Fibroblast of skin of back (primary cell): Measurements from ENCODE around the gene DOCK3. TPM values are rescaled to one million over a fixed set of nuclear protein-coding genes. Genes with fewer than 3 reads are reported as not detected.
A peak's percentile ranks its signal among the peaks of the same experiment; 100 is the strongest.

Experiments used
- DNase-seq: peaks from one replicate; pipeline ENCODE4 v3.0.0-alpha.2; 2013
- polyA plus RNA-seq, 2 experiments: library from polyadenylated mRNA; unstranded; fragments of 120-200 nt; gene quantifications; one replicate each; pipeline ENCODE4 v1.2.1, GENCODE V29; 2013; ENCODE audit not compliant: insufficient read length in 2 of 2

Gene DOCK3, protein sequence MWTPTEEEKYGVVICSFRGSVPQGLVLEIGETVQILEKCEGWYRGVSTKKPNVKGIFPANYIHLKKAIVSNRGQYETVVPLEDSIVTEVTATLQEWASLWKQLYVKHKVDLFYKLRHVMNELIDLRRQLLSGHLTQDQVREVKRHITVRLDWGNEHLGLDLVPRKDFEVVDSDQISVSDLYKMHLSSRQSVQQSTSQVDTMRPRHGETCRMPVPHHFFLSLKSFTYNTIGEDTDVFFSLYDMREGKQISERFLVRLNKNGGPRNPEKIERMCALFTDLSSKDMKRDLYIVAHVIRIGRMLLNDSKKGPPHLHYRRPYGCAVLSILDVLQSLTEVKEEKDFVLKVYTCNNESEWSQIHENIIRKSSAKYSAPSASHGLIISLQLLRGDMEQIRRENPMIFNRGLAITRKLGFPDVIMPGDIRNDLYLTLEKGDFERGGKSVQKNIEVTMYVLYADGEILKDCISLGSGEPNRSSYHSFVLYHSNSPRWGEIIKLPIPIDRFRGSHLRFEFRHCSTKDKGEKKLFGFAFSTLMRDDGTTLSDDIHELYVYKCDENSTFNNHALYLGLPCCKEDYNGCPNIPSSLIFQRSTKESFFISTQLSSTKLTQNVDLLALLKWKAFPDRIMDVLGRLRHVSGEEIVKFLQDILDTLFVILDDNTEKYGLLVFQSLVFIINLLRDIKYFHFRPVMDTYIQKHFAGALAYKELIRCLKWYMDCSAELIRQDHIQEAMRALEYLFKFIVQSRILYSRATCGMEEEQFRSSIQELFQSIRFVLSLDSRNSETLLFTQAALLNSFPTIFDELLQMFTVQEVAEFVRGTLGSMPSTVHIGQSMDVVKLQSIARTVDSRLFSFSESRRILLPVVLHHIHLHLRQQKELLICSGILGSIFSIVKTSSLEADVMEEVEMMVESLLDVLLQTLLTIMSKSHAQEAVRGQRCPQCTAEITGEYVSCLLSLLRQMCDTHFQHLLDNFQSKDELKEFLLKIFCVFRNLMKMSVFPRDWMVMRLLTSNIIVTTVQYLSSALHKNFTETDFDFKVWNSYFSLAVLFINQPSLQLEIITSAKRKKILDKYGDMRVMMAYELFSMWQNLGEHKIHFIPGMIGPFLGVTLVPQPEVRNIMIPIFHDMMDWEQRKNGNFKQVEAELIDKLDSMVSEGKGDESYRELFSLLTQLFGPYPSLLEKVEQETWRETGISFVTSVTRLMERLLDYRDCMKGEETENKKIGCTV (N-terminal part only)
- 0.28 TPM for polyA plus RNA-seq (2013, experiment 1 of 2; ENCODE audit: insufficient read length)
- polyA plus RNA-seq (2013, experiment 2 of 2; ENCODE audit: insufficient read length): 0.17 TPM

DNA sequence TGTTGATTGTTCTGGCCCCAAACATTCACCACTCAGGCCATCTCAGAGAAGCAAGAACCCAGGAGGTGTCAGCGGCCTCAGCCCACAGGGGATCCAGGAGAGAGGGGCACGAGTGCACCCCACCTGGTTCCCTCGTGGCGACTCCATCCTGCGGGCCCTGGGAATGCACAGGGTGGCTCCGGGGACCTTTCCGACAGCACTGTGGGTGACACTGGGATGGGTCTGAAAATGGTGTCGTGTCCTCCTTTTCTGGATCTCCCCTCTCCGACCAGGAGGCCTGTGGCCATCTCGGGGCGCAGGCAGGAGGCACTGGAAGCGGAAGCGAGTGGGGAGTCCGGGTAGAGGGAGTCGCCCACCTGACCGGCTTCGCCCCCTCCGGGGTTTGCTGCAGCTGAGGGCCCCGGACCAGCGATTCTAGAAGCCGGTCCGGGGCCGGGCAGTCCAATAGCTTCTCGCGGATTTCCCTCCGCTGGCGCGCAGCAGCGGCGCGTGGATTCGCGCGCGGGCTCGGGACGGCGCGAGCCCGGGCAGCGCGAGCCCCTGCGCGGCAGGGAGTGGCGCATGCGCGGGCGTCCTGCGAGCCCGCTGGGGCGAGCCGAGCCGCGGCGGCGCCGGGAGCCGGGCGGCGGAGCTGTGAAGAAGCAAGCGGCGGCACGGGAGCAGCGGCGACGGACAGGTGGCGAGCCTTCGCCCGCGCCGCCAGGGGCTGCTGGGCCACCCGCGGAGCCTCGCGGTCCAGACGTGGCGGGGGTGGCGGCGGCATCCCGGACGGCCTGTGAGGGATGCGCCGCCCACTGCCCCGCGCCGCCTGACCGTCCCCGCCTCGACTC is at the start of gene DOCK3:
Gene DOCK3 (plus strand): TSS at position 579 of the 830 bp plus-strand sequence. CDS start 337 bp downstream, outside the sequence.
- peak; percentile 44 for DNase-seq

DNA sequence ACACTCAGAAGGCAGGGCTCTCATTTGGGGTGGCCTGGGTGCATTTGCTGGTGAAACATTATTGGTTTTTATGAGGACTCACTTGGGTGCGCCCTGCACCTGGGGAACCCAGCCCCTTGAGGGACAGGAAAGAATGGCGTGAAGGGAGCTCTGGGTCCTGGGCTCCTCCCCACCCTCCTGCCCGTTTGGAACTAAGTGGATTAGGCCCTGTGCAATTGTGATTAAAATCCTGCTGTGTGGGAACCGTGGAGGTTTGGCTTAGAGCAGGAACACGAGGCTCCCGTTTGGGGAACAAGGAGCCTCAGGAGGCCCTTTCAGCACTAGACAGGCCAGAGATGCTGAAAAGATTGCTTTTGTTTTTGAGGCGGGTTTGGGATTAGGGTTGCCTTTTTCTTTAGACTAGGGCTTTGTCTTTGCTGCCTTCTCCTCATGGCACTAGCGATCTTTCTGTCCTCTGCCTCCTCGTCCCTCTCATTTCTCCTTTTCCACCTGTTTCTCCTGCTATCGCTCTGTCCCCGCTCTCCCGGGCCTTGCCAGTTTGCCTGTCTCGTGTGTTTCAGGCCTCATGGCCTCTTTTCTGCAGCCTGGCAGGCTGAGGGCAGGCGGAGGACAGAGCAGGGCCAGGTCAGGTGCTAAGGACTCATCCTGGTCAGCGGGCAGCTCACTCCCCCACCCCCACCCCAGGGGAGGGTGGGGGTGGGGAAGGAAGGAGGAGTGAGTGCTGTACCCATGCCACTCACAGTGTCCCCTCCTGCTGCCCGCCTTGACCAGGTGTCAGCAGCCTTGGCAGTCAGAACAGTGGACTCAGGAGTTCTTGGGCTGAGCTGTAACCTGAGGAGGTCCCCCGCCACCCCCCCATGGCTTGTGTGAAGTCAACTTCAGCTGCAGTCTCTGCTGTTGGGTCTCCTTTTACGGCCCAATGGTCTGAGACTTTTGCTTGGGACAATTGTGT is 49.2 kb upstream of the DOCK3 start:
- DNase-seq: no peak

DNA sequence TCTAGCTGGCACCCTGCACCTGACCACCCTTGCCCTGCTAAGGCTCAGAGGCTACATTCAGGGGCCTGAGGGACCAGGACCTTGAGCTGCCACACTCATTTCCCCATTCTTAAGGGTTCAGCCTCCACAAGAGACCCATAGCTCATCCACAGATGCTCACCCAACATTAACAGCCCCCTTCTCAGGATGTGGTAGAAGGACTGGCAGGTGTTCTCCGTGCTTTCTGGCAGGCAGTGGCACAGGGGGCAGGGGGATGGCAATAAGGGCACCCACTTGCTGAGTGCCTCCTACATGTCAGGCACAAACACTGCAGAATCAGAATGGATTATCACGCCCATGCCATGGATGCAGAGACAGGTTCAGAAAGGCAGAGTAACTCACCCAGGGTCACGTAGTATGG is 48.3 kb upstream of the DOCK3 start:
- DNase-seq: no peak

DNA sequence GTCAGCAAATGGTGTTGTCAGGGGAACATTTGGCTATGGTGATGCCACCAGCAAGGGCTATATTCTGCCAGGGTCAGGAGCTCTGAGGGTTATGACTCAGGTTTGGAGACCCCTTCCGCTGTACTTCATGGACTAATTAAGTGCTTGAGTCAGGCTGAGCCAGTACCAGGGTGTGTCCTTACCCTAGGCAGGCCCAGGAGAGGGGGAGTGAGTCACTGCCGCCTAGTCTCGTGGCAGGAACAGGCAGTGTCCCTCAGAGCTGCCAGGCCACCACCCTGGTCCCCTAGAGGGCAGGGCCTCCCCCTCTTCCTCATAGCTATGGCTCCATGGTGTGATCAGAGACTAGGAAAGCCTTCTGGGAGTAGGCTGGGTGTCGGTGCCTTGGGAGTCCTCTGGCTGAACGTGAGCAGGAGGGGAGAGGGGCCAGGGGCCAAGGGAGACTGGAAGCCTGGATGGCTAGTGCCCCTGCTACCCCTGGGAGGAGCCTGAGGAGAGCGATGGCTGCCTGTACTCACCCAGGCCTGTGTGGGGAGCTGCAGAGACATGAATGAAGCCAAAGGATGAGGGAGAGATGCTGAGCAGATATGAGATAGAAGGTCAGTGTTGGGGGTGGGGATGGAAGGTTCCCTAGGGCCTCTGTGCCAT is 47.2 kb upstream of the DOCK3 start:
- DNase-seq: peak; percentile 91

DNA sequence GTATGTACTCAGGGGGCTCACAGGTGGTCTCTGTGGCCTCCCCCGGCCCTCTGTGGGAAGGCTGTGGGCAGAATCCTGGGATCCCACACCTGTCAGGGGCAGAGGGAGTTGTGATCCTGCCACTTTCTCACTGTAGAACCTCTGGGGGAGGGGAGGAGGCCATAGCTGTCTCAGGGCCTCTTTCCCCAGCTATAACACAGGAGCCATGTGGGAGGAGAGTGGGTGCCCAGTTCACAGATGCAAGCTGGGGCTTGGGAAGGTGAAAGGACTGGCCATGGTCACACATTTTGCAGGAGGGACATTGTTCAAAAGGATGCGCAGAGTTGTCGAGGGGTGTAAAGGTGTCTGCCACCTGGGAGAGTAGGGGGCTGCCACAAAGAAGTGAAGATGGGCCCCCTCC is 46.1 kb upstream of the DOCK3 start:
- no peak for DNase-seq

DNA sequence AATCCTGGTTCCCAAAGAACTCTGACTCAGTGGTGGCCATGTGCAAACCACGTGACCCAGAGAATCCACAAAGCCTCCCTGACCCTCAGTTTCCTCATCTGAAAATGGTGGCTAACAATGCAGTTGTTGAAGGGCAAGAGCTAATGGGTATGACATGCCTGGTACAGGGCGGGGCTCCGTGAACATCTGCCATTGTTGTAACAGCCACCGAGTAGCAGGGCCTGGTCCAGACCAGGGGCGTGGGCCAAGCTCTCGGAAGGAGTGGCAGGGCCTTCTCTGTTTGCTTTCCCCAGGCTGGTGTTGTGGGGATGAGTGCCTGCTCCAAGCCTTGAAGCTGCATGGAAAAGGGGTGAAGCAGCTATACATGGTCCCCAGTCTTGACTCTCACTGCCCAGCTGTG is 44.3 kb upstream of the DOCK3 start:
- no peak for DNase-seq

DNA sequence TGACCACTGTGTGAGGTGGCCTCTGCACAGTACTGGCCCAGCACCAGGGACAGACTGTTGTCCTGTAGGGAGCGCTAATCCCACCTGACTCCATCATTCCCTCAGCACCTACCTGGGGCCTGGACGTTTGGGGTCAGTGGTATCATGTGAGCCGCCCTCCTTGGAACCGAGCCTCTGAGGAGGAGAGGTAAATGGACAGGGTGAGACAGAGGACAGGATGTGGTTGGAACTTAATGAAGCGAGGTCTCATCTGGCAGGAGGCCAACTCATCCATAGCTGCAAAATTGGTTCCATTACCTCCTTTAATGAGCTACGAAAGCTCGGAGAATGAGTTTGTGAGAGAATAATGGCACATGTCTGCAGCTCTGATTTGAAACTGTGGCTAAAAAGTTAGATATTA is 43.9 kb upstream of the DOCK3 start:
- DNase-seq: no peak

DNA sequence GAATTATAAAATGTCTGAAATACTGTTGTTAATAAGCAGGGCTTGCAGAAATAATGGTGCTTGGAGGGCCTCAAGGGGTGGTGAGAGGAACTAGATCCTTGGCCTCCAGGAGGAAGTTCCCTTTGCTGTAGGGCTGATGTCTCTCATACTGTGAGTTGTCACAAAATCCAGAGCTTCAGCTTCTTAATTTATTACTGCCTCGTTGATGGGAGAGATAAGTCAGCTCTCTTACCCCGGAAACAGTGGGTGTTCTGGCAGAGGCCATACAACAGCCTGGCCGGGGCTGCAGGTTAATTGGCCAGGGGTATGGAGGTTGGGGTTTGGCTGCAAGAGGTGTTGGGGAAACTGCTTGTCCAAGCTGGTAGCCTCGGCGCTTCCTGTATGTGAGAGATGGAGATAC is 42.3 kb upstream of the DOCK3 start:
- DNase-seq: no peak

DNA sequence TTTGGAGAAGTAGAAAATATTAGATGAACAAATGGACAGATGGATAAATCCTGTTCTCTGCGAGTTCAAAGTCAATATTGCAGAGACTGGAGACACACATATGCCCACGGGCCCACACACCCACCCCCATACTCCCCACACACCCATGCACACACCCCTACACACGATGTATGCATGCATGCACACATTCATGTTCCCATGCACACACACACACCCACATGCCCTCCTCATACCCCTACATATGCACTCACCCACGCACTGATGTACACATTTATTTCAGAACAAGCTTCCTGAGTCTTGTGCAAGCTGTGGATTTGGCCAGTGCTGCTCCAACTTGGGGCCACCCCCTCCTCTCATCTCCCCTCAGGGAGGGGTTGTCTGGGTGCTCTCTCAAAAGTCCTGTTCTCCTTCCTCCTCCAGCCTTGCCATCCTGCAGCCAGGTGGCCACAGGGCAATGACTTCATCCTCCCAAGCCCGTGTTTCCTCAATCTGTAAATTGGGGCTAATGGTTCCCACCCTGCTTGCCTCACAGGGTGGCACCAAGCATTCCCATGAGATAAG is 41.4 kb upstream of the DOCK3 start:
- no peak for DNase-seq

DNA sequence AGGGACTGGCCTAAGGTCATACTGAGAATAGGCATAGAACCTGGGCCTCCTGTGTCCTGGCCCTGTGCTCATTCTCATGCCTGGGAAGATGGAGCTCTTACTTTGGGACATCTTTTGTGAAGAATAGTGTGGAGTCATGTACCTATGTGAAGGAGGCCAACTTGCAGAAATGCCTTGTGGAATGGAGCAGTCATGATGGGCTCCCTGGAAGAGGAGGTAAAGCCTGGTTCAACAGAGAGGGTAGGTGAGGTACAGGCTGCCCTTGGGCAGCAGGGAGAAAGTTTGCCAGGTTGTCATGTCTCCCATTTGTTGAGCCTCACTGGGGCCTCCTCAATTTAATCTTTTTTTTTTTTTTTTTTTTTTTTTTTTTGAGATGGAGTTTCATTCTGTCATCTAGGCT is 39.7 kb upstream of the DOCK3 start:
- no peak for DNase-seq

DNA sequence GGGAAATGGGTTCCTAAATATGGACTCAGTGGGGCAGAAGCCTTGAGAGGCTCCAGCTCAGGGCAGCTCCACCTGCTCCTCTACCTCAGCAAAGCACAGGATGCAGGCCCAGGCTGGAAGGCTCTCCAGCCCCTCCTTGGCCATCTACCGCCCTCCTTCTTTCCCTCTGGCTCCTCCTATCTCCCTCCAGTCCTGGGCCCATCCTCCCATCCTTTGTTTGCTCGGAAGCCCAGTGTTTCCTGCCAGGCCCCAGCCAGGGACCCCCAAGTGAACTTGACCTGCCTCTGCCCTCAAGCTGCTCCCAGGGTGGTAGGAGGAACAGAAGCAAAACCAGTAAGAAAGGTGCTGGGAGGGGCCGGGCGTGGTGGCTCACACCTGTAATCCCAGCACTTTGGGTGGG is 37.7 kb upstream of the DOCK3 start:
- no peak for DNase-seq

DNA sequence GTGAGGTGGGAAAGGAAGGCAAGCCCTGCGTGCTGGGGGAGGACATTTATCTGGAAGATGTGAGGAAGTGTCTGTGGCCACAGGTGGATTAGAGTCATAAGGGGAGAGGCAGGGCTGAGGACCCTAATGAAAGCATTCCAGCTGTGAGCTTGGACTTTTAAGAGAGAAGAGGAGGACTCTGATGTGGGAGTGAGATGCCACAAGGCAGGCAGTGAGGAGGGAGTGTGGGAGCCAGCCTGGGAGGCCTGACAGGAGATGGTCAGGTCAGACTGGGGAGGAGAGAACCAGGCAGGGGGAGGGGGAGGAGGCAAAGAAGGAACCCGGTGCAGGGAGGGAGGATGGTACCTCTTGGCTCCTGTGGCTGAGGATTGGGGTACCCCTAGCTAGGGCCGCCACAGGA is 36.8 kb upstream of the DOCK3 start:
- no peak for DNase-seq

DNA sequence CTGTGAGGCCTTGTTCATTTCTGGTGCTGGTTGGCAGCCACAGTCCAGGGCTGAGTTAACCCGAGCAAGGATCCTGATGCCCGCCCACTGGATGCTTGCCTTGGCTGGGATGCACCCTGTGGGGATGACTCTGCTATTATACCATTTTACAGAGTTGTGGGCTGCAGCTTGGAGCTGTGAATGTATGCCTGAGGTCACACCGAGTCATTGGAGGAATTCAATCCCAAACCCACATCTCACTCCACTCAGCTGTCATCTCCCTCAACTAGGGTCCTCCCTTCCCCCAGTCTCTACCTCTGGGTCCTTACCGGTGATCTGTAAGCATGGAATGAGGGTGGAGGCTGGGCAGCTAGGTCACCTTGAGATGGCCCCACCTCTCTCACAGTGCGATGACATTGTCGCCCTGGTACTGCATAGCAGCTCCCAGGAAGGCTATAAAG is 35.7 kb upstream of the DOCK3 start:
- peak; percentile 74 for DNase-seq

DNA sequence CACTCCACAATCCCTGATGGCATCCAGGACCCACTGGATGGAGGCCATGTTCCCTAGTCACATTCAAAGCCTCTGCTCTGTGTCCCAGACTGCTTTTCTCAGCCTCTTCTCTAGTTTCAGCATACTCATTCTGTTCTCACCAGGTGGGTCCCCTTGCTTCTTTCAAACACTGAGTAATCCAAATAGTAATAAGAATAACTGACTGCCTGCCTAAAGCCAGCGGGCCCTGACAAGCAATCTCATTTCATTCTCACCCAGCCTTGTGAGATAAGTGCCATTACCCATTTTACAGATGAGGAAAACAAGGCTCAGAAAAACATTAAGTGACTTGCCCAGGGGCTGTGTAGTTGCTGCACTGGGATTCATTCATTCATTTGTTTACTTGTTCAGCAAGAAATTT is 32.3 kb upstream of the DOCK3 start:
- DNase-seq: no peak

DNA sequence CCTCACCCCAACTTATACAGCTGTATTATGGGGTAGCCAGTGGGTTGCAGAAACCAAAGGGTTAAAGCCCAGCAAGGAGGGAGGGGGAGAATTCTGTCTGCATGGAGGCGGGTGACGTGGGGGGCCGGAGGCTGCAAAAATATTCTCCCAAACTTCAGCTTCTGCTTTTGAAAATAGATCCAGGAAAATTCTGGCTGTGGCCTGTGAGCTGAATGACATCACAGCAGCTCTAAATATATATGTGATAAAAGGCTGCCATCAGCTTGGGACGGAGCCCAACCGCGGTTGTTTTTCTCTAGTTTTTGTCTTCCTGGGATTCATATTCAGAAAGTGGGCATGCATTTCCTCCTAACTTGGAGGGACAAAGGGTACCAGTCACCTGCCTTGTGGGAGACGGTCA is 30.2 kb upstream of the DOCK3 start:
- DNase-seq: no peak

DNA sequence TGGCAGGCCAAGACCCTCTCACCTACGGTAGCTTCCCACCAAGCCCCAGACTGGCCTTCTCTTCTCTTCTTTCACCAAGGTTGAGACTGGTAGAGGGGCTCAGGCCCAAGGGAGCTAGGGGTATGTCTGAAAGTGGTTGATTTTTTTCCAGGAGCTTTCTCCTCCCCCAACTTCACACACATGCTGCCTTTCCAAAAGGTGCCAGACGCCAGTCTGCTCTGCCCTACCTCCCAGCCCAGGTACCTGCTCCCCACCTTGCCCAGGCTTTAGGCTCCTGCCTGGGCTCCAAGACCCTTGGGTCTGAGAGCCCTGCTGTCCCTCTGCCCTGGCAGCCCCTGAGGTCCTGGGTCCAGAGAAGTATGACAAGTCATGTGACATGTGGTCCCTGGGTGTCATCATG is 29.3 kb upstream of the DOCK3 start:
- no peak for DNase-seq

DNA sequence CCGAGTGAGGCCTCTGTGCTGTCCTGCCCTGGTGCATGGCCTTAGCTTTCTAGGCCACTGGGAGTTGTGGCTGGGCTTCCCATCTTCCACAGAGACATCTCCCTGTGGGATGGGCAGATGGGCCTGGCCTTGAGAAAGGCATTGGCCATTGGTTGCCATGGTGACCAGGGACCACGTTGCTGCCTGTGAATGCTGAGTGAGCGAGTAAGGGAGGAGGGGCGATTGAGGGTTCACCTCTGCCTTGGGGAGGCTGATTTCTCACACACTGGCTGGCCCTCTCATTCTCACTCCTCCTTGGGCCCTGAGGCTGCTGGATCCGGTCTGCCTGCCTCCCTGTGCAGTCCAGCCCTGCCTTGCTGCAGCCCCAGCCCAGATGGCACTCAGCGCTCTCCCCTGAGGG is 26.4 kb upstream of the DOCK3 start:
- DNase-seq: no peak

DNA sequence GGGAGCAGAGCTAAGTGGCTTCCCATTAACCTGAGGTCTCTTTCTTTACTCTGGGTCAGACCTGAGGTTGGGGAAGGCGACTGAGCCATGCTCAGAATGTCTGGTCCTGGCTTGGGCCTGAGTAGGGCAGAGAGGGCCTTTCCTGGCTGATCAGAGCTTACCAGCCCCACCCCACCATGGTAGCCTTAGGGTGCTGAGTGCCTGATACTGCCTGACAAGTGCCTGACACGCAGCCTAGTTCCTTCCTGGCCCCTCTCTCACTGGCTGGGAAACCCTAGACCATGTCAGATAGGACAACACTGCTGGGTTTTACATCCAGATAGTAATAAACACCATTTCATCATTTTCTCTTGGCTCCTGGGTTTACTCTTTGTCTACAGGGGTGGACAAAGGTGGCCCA is 25.8 kb upstream of the DOCK3 start:
- DNase-seq: no peak

DNA sequence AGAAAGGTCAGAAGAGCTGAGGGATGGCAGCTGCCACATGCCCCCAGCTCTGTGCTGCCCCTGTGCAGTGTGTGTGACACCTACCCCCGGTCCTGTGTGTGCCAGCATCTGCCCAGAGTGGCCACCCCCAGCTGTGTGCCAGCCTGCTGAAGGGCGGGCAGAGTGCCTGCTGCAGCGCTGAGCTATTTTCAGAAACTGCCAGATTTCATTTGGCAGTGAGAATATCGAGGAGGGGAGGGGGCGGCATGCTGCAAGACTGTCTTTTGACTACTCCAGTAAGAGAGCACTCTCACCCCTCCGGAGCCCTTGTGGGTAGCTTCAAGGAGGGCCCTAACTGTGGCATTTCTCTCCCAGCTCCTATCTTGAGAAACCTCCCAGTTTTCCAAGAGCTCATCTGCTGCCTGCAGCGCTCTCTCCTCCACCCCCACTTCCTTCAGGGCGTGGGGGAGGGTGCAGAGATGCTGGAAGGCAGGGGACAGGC is 25.2 kb upstream of the DOCK3 start:
- no peak for DNase-seq

DNA sequence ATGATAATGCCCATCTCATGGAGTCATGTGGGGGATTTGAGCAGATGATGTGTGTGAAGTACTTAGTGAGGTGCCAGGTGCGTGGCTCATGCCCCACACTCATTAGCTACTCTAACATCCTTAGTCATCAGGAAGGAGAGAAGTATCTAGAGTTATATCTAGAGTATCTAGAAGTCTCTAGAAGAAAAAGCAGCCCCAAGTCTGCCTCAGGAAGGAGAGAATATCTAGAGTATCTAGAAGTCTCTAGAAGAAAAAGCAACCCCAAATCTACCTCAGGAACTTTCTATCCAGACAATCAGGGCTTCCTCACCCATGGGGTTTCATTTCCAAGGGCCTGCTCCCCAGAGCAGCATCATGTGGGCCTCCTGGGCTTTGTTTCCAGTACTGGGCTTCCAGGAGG is 24.7 kb upstream of the DOCK3 start:
- no peak for DNase-seq
